Cerebellar nuclear complex (tissue), 1 donor: ENCODE data around the gene SYNPO.

Experiments
- DNase-seq, 2 experiments: peaks; one replicate each; lab custom pipeline; 2025; lab: John Stamatoyannopoulos, UW

SYNPO gene

DNA sequence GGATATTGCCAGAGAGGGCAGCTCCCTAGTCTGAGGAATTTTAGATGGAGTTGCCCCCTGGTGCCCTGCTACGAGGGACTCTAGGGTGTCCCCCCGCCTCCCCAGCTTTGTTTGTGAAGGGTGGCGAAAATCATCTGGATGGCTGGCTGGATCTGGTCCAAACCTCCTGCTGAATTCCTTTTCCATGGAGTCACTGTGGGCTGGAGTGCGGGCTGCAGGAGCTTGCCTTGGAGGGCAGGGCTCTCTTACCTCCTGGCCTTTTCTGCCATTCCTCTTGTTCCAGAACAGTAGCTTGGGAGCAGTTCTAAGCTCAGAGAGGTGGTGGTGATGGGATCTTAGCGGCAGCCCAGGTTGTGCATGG, 2.1 kb downstream of the SYNPO start:
- no peak for DNase-seq

DNA sequence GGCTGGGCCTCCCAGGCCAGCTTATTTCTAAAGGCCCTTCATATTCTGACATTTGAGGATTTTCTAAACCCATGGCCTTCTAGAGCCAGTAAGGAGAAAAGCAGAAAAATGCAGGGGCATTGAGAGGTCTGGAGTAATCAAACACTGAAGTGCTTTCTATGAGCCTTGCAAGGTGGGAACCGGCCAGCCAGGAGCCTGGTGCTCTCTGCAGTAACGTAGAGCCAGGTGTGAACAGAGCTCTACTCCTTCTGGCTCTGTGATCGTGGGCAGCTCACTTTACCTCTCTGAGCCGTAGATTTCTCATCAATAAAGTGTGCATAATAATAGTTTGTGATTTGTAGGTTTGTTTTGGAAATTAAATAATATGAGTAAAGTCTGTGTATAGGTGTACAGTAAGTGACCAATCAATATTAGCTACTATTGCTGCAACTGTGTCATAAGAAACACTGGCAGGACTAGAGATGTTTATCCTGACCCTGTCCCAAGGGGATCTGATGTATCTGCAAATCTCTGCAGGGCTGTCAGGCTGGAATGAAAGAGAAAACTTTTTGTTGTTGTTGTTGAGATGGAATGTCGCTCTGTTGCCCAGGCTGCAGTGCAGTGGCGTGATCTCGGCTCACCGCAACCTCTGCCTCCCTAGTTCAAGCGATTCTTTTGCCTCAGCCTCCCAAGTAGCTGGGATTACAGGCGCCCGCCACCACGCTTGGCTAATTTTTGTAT, 2.7 kb downstream of the SYNPO start:
- DNase-seq: no peak

DNA sequence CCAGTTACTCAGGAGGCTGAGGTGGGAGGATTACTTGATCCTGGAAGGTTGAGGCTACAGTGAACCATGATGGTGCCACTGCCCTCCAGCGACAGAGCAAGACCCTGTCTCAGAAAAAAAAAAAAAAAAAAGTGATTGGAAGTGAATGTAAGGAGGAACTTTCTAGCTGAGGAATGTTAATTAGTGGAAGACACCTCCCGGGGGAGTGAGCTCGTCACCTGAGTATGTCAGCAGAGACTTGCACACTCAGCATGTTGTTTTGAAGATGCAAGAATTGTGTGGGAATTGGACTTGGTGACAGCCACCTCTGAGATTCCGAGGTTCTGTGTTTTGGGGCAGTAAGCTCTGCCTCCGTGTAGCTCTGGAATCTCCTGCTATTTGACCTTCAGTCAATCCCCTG, 3.6 kb downstream of the SYNPO start:
- DNase-seq: no peak

DNA sequence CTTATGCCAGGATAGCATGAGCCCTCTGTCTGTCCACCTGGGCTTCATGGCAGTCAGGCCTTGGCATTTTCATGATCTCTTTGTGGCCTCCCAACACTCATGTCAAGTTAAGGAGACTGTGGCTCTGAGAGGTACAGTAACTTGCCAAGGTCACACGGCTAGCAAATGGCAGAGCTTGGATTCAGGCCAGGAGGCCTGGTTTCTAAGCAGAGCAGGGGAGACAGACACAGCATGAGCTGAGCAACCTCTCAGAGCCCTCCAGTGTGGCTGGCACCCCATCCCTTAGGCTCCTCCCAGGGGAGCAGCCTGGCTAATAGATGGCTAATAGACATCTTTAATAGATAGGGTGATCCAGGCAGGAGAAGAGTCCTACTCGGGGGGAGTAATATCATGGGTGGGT, 4.1 kb downstream of the SYNPO start:
- no peak for DNase-seq

DNA sequence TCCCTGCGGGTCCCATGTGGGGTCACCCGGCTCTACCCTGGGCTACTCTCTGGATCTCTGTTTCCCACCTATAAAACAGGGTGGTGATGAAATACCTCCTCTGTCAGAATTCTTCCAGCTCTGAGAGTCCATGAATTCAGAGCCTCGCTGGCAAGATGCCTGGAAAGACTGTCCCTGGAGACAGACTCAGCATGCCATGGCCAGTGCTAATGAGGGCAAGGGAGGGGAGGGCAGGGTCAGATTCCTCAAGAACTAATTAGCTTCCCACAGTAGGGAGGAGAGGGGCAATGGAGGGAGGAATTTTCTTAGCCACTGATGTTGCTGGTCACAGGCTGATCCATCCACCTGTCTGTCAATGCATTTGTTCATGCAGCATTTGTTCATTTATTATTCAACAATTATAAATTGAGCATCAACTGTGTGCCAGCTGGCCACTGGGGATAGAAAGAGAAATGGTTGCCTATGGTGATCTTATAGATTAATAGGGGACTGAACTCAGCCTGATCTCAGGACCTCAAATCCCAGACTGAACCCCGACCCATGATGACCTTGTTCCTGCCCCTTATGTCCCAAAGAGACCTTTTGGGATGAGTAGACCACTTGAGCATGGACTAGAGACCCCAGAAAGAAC, 4.7 kb downstream of the SYNPO start:
- DNase-seq: no peak

DNA sequence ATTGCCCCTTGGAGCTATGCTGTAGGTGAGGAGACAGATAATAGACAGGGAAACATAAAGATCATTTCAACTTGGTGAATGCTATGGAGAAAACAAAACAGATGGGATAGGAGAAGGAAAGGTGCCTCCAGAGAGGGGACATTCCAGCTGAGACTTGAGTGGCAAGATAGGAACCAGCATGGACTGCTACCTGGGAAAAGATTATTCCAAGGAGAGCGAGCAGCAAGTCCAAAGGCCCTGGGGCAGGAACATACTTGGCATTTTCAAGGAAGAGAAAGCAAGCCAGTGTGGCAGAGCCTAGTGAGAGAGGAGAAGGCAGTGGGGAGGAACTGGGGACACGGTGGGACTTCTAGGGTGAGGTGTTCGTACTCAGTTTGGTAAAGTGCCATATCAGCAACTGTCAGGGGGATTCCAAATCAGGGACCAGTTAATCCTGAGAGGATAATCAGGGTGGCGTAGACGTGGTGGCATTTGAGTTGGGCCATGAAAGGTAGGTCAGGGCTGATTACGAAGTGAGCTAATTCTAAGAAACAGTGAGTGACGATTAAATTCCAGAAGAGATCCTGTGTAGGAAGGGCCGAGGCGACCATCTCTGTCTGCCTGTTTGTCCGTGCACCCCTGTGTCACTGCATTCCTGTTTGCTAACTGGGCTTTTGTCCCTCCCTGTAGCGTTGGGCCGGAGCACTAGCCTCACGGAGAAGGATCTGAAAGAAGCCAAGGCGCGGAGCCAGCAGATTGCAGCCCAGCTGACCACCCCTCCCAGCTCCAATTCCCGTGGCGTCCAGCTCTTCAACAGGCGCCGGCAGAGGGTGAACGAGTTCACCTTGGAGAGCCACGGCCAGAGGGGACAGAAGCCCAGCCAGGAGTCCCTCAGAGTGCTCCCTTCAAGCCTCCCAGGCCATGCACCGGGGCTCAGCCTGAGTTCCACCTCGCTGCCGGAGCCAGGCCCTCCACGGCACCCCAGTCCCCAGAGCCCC, 7.1 kb downstream of the SYNPO start:
- DNase-seq: no peak

DNA sequence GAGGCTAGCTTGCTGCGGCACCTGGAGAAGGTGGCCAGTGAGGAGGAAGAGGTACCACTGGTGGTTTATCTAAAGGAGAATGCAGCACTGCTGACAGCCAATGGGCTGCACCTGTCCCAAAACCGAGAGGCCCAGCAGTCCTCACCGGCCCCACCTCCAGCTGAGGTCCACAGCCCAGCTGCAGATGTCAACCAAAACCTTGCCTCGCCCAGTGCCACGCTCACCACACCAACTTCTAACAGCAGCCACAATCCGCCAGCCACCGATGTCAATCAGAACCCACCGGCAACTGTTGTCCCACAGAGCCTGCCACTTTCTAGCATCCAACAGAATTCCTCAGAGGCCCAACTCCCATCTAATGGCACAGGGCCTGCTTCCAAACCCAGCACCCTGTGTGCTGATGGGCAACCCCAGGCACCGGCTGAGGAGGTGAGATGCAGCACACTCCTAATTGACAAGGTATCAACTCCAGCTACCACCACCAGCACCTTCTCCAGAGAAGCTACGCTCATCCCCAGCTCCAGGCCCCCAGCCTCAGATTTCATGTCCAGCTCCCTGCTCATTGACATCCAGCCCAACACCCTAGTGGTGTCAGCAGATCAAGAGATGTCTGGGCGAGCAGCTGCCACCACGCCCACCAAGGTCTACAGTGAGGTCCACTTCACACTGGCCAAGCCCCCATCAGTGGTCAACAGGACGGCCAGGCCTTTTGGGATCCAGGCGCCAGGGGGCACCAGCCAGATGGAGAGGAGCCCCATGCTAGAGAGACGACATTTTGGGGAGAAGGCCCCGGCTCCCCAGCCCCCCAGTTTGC, 8.0 kb downstream of the SYNPO start:
- DNase-seq: no peak

DNA sequence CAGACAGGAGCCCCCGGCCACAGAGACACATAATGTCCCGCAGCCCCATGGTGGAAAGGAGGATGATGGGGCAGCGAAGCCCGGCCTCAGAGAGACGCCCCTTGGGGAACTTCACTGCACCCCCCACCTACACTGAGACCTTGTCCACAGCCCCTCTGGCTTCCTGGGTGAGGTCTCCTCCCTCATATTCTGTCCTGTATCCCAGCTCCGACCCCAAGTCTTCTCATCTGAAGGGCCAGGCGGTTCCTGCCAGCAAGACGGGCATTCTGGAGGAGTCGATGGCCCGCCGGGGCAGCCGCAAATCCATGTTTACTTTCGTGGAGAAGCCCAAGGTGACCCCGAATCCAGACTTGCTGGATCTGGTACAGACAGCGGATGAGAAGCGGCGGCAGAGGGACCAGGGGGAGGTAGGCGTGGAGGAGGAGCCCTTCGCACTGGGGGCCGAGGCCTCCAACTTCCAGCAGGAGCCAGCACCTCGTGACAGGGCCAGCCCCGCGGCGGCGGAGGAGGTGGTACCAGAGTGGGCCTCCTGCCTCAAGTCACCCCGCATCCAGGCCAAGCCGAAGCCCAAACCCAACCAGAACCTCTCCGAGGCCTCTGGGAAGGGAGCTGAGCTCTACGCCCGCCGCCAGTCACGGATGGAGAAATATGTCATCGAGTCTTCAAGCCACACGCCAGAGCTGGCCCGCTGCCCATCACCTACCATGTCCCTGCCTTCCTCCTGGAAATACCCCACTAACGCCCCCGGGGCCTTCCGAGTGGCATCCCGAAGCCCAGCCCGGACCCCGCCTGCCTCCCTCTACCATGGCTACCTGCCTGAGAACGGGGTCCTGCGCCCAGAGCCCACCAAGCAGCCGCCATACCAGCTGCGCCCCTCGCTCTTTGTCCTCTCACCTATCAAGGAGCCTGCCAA, 8.9 kb downstream of the SYNPO start:
- DNase-seq: no peak

DNA sequence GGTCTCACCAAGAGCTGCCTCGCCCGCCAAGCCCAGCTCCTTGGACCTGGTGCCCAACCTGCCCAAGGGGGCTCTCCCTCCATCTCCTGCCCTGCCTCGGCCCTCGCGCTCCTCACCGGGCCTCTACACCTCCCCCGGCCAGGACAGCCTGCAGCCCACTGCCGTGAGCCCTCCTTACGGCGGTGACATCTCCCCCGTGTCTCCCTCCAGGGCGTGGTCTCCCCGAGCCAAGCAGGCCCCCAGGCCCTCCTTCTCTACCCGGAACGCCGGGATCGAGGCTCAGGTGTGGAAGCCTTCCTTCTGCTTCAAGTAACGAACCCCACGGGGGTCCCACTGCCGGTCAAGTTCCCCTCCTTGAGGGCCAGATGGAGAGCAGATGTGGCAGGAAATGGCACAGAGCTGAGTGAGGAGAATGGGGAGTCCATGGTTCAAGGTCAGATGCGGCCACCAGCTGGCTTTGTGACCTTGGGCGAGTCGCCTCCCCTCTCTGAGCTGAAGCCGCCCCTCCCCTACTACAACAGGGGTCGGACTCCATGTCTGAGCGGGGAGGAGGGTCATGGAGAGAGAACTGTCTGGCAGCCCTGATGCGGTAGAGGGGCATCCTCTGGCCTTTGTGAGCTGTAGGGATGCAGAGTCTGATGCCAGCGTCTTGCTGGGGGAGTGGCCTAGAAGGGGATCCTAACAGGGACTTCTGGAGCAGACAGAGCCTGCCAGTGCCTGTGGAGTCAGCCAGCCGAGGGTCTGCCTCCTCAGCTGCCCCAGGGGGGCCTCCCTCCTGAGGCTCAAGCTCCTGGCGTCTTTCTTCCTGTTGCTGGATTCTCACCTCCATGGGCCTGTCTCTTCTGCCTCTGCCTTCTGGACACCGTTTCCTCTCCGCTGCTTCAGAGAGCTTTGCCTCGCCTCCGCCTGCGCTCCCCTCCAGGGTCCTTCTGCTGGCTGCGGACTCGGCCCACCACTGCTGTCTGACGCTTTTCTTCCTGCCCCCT, 9.9 kb downstream of the SYNPO start:
- DNase-seq: no peak

DNA sequence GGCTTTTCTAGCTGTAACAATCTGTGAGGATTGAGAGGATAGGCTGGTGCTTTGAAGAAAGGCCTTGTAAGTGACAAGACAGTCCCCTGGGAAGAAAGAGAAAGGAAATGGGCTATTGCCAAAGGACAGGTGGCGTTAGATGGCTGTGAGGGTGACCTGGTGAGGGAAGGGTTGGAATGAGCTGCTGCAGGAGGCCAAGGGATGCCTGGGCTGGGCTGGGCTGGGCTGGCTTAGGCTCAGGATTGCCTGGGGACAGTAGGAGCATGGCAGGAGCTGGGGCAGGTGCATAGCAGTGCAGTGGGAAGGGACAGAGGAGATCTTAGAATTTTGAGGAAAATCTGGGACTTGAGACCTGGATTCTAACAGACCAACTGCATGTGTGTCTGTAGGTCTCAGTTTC, 10.9 kb downstream of the SYNPO start:
- no peak for DNase-seq

DNA sequence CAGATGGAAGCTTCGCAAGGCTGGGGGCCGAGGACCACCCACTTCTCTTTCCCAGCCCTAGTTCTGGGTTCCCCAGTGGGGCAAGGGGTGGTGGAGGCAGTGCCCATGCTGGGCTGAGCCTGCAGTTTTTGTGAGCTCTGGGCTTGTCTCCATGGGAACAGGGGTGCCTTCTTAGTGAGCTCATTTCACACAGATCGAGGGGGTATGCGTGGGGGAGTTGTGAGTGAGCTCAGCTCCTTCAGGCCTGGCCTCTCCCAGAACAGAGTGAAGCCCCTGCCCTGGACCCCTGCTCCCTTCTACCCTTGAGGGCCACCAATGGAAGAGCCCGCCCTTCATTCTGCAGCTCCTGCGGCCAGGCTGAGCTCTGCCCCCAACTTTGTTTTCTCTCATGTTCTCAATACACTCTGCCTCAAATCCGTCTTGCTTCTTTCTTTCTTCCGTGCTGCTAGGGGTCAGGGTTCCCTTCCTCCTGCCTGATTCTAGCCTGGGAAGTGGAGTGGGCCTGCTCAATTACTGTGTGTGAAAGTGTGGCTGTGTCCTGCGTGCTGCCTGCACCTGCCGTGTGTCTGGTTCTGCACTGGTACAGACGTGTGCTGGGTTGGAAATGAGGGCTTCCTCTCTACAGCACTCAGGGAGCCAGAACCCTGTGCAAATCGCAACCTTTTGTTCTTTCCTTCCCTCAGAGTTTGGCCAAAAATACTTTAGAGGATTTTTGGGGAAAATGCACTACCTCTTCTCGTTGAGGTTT, 11.6 kb downstream of the SYNPO start:
- DNase-seq: no peak

DNA sequence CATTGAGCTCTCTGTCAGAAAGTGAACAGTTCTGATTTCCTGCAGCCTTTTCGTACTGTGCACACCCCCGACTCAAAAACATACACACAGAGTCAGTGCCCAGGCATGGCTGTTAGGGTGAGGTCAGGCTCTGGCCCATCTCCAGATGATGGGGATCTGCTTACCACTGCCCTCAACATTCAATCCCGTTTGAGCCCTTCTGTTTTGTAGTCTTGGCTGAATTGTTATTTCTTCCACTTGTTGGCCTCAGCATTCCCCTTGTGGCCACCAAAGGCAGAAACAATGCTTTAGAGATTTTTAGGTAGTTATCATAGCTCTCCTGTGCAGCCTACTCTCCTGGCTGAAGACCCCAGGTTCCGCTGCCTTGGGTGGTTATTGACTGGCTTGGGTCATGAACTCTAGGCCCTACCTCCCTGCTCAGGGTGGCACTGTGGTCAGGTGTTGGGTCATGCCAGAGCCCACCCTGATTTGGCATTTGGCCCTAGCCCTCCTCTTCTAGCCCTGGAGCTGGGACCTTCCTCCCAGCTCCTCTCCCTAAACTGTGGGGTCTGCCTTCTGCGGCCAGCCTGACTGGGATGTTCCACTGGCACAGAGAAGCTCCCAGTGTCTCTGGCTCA, 12.8 kb downstream of the SYNPO start:
- DNase-seq: no peak

DNA sequence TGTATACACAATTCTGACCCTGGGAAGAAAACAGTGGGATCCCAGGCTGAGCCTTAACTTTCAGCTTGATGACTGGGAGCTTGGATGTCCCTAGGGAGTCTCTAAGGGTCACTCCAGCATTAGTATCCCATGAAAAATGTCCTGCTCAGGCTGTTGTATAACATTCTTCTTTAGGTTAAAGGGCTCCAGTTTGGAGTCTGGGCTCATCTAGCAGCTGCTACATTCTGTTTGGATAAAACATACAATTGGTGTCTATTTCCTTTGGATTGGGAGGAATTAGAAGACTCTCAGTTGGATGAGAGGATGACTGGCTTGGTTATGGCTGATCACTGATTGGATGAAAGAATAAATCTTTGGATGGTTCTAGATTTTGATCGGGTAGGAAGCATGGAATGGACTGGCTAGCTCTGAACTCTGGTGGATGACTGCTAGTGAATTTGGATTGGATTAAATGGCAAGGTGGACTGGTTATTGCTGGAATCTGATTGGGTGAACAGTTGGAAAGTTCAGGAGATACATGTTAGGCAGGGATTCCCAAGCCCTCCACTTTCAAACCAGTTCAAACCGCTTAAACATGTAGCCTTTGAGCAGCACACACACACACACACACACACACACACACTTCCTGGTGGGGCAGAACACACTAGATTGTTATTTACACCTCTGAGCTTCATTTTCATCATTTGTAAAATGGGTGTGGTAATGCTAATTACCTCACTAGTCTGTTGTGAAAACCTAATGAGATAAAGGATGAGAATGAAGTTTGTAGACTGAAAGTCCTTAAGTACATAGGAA, 13.5 kb downstream of the SYNPO start:
- DNase-seq: no peak

DNA sequence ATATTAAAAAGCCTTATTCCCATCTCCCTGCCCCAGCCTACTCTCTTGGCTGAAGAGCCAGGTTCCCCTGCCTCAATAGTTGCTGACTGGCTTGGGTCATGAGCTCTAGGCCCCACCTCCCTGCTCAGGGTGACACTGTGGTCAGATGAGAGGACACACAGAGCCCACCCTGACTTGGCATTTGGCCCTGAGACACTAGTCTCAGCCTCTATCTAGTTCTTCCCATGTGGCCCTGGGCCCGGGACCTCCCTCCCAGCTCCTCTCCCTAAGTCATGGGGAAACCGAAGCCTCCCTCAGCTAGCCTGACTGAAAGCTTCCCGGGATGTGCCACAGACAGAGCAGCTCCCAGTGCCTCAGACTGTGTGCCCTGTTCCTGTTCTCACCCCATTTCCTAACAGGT, 14.8 kb downstream of the SYNPO start:
- DNase-seq: no peak

DNA sequence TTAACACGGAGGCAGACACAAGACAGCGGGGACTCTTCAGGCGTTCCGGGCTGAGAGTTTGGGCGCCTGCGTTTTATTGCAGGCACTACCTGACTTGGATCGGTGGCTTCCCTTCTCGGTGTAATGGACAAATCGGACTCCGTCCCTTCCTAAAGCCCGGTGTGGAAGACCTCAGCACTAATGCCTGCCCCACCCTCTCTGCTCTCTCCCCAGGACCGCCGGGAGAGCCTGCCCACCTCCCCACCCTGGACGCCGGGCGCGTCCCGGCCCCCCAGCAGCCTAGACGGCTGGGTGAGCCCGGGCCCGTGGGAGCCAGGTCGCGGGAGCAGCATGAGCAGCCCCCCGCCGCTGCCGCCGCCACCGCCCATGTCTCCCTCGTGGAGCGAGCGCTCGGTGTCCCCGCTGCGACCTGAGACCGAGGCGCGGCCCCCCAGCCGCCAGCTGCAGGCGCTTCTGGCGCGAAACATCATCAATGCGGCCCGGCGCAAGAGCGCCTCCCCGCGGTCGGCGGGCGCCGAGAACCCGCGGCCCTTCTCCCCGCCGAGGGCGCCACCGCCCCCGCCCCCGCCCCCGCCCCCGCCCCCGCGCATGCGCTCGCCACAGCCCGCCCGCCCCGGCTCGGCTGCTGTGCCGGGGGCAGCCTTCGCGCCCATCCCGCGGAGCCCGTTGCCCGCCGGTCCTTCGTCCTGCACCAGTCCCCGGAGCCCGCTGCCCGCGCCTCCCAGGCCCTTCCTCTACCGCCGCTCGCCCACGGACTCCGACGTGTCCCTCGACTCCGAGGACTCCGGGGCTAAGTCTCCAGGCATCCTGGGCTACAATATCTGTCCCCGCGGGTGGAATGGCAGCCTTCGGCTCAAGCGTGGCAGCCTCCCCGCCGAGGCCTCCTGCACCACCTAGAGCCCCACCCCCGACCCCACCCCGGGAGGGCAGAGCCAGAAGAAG, 16.0 kb downstream of the SYNPO start:
- DNase-seq: no peak

DNA sequence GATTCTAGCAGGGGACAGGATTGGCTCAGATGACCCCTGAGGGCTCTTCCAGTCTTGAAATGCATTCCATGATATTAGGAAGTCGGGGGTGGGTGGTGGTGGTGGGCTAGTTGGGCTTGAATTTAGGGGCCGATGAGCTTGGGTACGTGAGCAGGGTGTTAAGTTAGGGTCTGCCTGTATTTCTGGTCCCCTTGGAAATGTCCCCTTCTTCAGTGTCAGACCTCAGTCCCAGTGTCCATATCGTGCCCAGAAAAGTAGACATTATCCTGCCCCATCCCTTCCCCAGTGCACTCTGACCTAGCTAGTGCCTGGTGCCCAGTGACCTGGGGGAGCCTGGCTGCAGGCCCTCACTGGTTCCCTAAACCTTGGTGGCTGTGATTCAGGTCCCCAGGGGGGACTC, 17.7 kb downstream of the SYNPO start:
- no peak for DNase-seq
